IPS DF 6.9 (cell line): Measurements from ENCODE around the gene KLHL40.

Experiments used
- DNase-seq: peaks from one replicate; pipeline ENCODE4 v3.0.0-alpha.2; 2013; ENCODE audit warnings: low read depth, low spot score
- H3K27ac ChIP-seq: one replicate; pipeline ENCODE4 v1.5.1; 2013; ENCODE audit warnings: low read length, control low read depth
- H3K27me3 ChIP-seq: 2 replicates; pipeline ENCODE4 v1.6.1; 2013; ENCODE audit warnings: mild to moderate bottlenecking, low read length; ENCODE audit not compliant: control insufficient read depth, insufficient read depth
- H3K36me3 ChIP-seq: 2 replicates; pipeline ENCODE4 v1.6.1; 2013; ENCODE audit warnings: low read length; ENCODE audit not compliant: control insufficient read depth, insufficient read depth
- H3K4me1 ChIP-seq: 2 replicates; pipeline ENCODE4 v1.6.1; 2013; ENCODE audit warnings: low read length; ENCODE audit not compliant: control insufficient read depth, insufficient read depth
- H3K4me3 ChIP-seq: 2 replicates; pipeline ENCODE4 v1.5.1; 2013; ENCODE audit warnings: mild to moderate bottlenecking, low read length
- H3K9me3 ChIP-seq: 2 replicates; pipeline ENCODE4 v1.6.1; 2013; ENCODE audit warnings: low read length, inconsistent platforms; ENCODE audit not compliant: control insufficient read depth, insufficient read depth
- WGBS: extraction: QIAGEN DNeasy Blood & Tissue Kit; methylation state at CpG from one replicate; pipeline ENCODE4 v1.1.7; 2013; ENCODE audit warnings: mixed read lengths, missing lambda C conversion rate; ENCODE audit not compliant: insufficient read length, insufficient coverage; 5-methylcytosine and 5-hydroxymethylcytosine counted together

KLHL40 gene

GRCh38 chr3:42651248-42652091 lies 33.9 kb upstream of the KLHL40 start:
- H3K4me1 ChIP-seq = peaks cover 16% of the 10 kb centered on the region
- no peaks in the 10 kb centered on the region for H3K27me3 ChIP-seq
- no peak for DNase-seq
- no peaks in the 10 kb centered on the region; the same call in 1 of the 2 replicates for H3K36me3 ChIP-seq
- no peak overlapping the region for H3K27ac ChIP-seq
- WGBS = no CpG with 5 or more reads among the region's 9 CpGs
- no peaks in the 10 kb centered on the region for H3K9me3 ChIP-seq
- no peak overlapping the region for H3K4me3 ChIP-seq

GRCh38 chr3:42652251-42652610 lies 33.1 kb upstream of the KLHL40 start:
- no CpG with 5 or more reads among the region's 1 CpG for WGBS
- Histone ChIP-seq H3K27ac (no peak overlapping the region), H3K4me1 (peaks cover 16% of the 10 kb centered on the region), H3K27me3 (no peaks in the 10 kb centered on the region), H3K36me3 (no peaks in the 10 kb centered on the region; the same call in 1 of the 2 replicates), H3K4me3 (no peak overlapping the region), H3K9me3 (no peaks in the 10 kb centered on the region)
- no peak for DNase-seq

GRCh38 chr3:42652611-42653302 lies 32.6 kb upstream of the KLHL40 start:
- WGBS = no CpG with 5 or more reads among the region's 7 CpGs
- Histone ChIP-seq H3K4me3 (no peak overlapping the region), H3K9me3 (no peaks in the 10 kb centered on the region), H3K27me3 (no peaks in the 10 kb centered on the region), H3K36me3 (no peaks in the 10 kb centered on the region), H3K27ac (no peak overlapping the region), H3K4me1 (peaks cover 14% of the 10 kb centered on the region)
- no peak for DNase-seq

- peak overlapping the region; percentile 74; the same call in 1 of the 2 replicates for H3K4me3 ChIP-seq
- H3K9me3 ChIP-seq = no peaks in the 10 kb centered on the region
- no peak overlapping the region for H3K27ac ChIP-seq
- DNase-seq = no peak
- H3K36me3 ChIP-seq = no peaks in the 10 kb centered on the region
- H3K4me1 ChIP-seq = peaks cover 14% of the 10 kb centered on the region
- no peaks in the 10 kb centered on the region for H3K27me3 ChIP-seq
- WGBS = no CpG with 5 or more reads among the region's 3 CpGs
Measured at GRCh38 chr3:42653303-42653559, 32.1 kb upstream of the KLHL40 start.

- DNase-seq = no peak
- WGBS = no CpG with 5 or more reads among the region's 31 CpGs
- H3K27ac ChIP-seq = no peak within 1 kb of the TSS
- H3K36me3 ChIP-seq = 0 out of 2 replicates have a peak, but pooled peaks cover 4% of the 10 kb centered on the region
- H3K9me3 ChIP-seq = no peaks in the 10 kb centered on the region
- H3K4me1 ChIP-seq = peaks cover 14% of the 10 kb centered on the region
- no peaks in the 10 kb centered on the region for H3K27me3 ChIP-seq
- peak within 1 kb of the TSS; percentile 74; the same call in 1 of the 2 replicates for H3K4me3 ChIP-seq
Measured at GRCh38 chr3:42653560-42654330, 31.6 kb upstream of the KLHL40 start, which contains the start of gene ZBTB47. Gene ZBTB47 (plus strand): TSS chr3:42653697. CDS start chr3:42658356, 4,659 bp downstream.

- Histone ChIP-seq H3K4me1 (peaks cover 14% of the 10 kb centered on the region), H3K4me3 (peak overlapping the region; percentile 74; the same call in 1 of the 2 replicates), H3K27me3 (no peaks in the 10 kb centered on the region), H3K27ac (no peak overlapping the region), H3K36me3 (0 out of 2 replicates have a peak, but pooled peaks cover 4% of the 10 kb centered on the region), H3K9me3 (no peaks in the 10 kb centered on the region)
- no CpG with 5 or more reads among the region's 94 CpGs for WGBS
- peak; percentile 41 for DNase-seq
Measured at GRCh38 chr3:42654331-42655201, 30.8 kb upstream of the KLHL40 start.

GRCh38 chr3:42655331-42655888 lies 29.9 kb upstream of the KLHL40 start:
- Histone ChIP-seq H3K4me1 (peaks cover 14% of the 10 kb centered on the region), H3K27me3 (no peaks in the 10 kb centered on the region), H3K9me3 (no peaks in the 10 kb centered on the region), H3K4me3 (peak overlapping the region; percentile 74; the same call in 1 of the 2 replicates), H3K36me3 (0 out of 2 replicates have a peak, but pooled peaks cover 4% of the 10 kb centered on the region), H3K27ac (no peak overlapping the region)
- no CpG with 5 or more reads among the region's 4 CpGs for WGBS
- no peak for DNase-seq

GRCh38 chr3:42655980-42656679 lies 29.2 kb upstream of the KLHL40 start:
- no peak overlapping the region for H3K27ac ChIP-seq
- no peak overlapping the region for H3K4me3 ChIP-seq
- DNase-seq = no peak

More at GRCh38 chr3:42655980-42656679, 29.2 kb upstream of the KLHL40 start:
- Histone ChIP-seq H3K36me3 (0 out of 2 replicates have a peak, but pooled peaks cover 4% of the 10 kb centered on the region), H3K9me3 (no peaks in the 10 kb centered on the region), H3K4me1 (peaks cover 14% of the 10 kb centered on the region), H3K27me3 (no peaks in the 10 kb centered on the region)
- no CpG with 5 or more reads among the region's 6 CpGs for WGBS
